ENCODE results near the gene FKBP1B. TPM values are rescaled to one million over a fixed set of nuclear protein-coding genes. Genes with fewer than 3 reads are reported as not detected.
"Not testable (repeated sequence)": the region's sequence is repeated elsewhere in the genome, so short reads cannot be mapped to it uniquely, and the experiment has no call there.

FKBP1B gene
- total RNA-seq (2014; rRNA removed; shearing (Covaris generic)), result 5.2 and 10.8 TPM in 2 replicates

DNA sequence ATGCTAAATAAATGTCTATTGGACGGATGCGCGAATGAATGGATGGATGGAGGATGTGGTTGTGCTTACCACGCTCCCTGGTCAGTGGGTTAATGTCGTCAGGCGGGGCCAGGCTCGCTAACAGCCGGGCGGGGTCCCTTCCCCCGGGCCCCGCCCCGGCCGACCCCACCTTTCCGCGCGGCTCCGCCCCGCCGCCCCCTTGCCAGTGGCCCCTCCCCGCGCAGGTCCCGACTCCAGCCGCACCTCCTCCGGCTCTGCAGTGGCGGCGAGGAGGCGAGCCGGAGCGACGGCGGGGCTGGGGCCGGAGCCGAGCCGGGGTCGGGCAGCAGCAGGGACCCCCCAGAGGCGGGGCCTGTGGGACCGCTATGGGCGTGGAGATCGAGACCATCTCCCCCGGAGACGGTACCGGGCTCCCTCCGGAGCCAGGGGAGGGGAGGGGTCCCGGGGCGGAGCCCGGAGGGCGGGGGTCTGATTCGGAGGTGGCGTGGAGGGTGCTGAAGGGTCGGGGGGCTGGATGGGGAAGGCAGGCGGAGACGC lies at the start of gene FKBP1B:
FKBP1B (plus strand) TSS at position 257 of the 537 bp plus-strand sequence; CDS start at position 366, 109 bp downstream.
- DNase-seq (ENCODE audit: low spot score), result peak; percentile 61

DNA sequence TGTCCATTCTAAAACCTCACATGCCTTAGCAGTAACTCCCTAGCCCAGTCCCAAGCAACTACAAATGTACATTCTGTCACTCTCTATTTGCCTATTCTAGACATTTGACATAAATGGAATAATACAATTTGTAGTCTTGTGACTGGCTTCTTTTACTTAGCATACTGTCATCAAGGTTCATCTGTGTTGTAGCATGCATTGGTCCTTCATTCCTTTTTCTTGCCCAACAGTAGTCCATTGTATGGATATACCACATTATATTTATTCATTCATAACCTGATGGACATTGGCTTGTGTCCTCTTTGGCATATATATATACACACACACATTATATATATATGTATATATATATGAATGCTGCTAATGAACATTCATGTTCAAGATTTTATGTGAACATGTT lies 41.8 kb upstream of the FKBP1B start:
- DNase-seq (ENCODE audit: low spot score), result no peak

DNA sequence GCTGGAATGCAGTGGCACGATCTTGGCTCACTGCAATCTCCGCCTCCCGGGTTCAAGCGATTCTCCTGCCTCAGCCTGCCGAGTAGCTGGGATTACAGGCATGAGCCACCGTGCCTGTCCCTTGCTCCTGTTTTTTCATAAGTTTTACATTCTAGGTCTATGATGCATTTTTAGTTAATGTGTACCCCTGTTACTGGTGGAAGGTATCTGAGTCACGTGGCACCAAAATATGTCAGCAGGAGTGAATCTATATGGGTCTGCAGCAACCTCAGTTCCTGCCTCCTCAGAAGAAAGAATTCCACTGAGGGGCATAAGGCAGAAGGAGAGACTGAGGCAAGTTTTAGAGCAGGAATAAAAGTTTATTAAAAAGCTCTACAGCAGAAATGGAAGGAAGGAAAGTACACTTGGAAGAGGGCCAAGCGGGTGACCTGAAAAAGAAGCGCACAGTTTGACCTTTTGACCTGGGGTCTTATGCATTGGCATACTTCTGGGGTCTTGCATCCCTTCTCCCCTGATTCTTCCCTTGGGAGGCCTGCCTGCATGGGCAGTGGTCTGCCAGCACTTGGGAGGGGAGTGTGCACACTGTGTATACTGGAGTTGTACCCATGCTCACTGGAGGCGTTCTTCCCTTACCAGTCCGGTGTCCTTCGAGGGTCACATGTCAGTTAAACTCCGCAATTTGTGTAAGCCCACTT lies 40.7 kb upstream of the FKBP1B start:
- DNase-seq (ENCODE audit: low spot score), result no peak

DNA sequence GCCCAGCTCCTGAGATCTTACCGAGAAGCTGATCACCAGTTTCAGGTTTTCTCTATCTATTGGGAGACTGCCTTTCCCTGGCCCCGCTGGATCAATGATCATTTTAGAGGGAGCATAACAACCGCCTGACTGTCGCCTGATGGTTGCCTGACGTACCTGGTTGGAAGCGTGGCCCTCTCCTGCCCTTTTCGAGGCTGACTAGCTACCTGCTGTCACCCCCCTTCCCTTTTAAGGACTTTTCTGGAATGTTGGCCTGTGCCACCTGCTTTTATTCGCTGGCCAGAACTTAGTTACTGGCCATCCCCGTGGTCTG lies 40.2 kb upstream of the FKBP1B start:
- DNase-seq (ENCODE audit: low spot score), result no peak

DNA sequence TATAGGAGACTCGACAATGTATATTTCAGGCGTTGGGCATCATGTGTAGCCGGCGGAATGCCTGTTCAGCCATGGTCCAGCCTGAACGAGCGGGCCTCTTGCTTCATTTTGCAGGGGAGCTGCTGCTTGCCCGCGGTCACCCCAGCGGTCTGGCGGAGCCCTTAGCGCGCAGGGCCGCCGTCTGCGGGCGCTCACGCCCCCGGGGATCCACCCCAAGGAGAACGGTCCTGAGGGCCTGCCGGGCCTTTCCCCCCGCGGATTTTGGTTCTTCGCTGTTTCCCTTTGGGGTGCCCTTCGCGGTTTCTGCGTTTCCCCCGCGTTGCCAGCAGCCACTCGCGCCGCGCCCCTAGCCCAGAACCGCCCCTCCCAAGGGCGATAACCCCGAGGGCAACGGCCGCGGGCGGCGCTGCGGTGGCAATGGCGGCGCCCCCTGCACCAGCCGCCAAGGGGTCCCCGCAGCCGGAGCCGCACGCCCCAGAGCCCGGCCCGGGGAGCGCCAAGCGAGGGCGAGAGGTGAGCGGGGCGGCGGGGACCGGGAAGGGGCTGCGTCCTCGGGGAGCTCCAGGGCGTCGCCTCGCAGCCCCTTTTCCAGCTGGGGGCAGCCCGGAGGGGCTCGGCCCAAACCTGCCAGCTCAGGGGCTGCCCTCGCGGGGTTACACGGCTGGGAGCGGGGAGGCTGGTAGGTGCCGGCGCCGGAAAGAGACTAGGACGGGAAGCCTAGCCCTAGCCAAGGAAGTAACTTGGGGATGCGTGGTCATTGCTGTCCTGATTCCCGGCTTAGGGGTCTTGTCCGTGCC lies 39.7 kb upstream of the FKBP1B start, which contains the start of gene MFSD2B:
MFSD2B (plus strand) TSS at position 406 of the 797 bp plus-strand sequence; CDS start at position 418, 12 bp downstream.
- DNase-seq (ENCODE audit: low spot score), result no peak

DNA sequence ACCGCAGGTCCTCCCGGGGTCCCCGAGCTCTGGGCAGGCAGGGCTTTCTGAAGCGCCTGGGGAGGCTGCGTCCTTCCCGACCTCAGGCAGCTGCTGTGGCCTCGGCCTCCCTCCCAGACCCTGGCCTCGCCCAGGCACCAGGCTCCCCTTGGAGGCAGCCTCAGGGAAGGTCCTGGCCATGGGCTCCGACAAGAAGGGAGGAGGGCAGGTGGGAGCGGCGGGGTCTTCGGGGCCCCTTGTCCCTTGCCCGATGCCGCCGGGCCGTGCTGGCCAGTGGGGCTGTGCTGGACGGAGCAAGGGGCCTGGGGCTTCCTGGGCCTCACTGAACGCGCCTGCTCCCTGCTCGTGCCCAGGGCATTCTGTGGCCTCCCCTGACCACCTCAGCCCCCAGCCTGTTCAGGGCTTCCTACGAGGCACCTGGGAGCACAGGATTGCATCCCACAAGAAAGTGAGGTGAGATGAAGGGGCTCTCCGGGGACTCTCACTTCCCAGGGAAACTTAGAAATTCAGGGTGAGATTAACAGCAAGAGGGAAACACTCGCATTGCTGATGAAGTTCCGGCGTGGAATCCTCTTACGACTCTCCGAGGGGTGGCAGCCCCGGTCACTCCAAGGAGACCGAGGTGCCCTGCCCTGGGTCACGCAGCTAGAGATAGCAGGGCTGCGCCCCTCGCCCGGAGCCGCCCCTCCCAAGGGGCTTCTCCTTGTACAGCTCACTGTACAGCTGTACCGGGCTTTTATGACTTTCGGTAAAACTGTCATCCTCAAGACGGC lies 38.9 kb upstream of the FKBP1B start:
- DNase-seq (ENCODE audit: low spot score), result no peak

DNA sequence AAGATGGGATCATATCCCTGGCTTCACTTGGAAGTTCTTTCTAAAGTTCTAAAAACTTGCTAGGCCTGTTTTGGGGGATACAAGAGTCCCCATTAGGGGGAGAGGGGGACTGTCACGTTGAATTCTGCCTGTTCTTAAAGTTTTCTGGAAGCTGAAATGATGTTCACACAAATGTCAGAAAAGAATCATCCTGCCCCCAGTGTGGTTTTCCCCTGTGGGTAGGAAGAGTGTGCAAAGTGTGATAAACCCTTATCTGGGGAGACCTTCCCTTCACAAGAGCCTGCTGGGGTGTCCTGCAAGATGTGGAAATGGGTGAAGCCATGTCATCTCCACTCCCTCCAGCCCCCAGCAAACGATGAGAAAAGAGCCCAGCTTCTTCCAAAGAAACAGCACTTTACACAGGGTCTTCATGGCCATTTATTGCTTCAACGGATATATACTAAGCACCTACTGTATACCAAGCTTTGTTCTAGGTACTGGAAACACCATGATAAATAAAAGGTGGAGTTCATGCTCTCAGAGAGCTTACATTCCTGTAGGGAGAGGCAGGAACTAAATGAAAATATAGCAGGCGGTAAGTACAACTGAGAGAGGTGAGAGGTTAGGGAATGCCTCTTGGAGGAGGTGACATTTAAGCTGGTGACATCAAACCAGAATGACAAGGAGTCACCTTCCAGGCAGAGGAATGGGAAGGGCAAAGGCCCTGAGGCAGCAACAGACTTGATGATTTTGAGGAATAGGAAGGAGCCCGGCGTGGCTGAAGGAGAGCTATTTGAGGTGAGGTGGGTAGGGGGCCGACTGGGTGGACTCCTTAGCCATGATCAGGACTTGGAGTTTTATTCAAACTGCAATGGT lies 38.1 kb upstream of the FKBP1B start:
- DNase-seq (ENCODE audit: low spot score), result no peak

DNA sequence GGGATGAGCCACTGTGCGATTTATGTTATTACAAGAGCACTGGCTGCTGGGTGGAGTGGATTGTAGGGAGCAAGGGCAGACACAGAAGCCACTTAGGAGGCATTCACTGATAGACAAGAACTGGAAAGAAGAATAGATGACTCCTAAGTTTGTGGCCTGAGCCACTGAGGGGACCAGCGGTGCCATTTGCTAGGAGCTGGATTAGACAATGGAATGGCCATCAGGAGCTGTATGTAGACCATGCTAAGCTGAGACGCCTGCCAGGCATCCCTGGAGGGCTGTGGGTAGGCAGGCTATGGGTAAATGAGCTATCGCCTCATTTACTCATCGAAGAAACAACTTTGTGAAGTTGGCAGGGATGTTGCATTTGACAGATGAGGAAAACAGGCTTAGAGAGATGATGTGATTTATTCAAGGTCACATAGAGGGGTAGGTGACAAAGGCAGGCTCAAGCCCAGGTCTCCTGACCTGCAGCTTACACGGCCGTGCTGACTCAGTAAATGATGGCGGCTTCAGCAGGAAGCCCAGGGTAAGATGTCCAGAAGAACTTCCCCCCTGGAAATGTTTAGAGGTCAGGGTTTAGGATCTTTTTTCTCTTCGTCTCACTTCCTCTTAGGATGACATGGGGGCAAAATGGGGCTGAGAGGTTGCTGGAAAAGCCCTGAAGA lies 36.9 kb upstream of the FKBP1B start:
- DNase-seq (ENCODE audit: low spot score), result no peak

DNA sequence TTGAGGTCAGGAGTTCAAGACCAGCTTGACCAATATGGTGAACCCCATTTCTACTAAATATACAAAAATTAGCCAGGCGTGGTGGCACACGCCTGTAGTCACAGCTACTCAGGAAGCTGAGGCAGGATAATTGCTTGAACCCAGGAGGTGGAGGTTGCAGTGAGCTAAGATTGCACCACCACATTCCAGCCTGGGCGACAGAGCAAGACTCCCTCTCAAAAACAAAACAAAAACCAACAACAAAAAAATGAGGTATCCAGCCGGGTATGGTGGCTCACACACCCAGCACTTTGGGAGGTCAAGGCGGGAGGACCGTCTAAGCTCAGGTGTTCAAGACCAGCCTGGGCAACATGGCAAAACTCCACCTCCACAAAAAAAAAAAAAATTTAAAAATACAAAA lies 34.6 kb upstream of the FKBP1B start:
- not testable (repeated sequence) for DNase-seq (ENCODE audit: low spot score)

DNA sequence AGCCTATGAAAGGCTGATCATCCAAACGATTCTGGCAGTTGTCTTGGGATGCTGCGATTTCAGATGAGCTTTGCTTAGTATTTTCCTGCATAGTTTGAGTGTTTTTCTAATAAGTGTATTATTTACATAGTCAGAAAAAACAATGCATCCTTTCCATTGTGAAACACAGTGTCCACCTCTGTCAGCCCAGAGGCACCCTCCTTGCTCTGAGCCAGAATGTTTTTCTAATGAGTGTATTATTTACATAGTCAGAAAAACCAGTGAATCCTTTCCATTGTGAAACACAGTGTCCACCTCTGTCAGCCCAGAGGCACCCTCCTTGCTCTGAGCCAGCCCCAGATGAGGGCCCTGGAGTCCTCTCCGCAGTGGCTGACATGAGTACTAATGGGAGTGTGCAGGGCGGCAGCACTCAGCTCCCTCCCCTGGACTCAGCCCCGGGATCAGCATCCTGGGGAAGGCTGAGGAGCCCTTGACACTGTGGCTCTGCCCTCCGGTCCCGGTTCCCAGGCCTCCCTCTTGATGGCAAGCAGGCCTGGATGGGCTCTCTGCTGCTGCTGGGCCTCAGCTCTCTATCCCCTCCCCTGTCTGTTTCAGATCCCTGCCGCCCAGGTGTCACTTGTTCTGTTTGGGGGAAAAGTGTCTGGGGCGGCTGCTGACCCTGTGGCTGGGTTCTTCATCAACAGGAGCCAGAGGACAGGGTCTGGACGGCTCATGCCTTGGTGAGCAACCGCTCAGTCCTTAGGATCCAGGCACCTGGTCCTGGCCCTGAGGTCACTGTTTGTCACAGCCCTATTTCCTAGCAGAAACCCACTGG lies 33.8 kb upstream of the FKBP1B start:
- peak; percentile 93 for DNase-seq (ENCODE audit: low spot score)

DNA sequence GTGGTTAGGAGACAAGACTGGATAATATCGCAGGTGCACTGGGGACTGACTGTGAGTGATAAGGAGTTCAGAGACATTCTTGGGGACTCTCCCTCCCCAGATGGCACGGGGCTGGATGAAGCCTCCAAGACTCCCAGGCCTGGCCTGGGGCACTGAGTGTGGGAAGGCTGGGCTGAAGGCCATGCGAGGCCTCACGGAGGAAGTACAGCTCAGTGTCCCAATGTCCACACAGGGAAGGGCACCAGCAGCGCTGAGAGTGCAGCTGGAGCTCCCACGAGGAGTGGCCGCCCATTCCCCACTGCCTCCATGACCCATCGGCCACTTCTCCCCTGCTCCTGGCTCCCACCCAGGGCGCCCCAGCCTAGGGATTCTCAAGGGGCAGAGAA lies 33.2 kb upstream of the FKBP1B start:
- no peak for DNase-seq (ENCODE audit: low spot score)

DNA sequence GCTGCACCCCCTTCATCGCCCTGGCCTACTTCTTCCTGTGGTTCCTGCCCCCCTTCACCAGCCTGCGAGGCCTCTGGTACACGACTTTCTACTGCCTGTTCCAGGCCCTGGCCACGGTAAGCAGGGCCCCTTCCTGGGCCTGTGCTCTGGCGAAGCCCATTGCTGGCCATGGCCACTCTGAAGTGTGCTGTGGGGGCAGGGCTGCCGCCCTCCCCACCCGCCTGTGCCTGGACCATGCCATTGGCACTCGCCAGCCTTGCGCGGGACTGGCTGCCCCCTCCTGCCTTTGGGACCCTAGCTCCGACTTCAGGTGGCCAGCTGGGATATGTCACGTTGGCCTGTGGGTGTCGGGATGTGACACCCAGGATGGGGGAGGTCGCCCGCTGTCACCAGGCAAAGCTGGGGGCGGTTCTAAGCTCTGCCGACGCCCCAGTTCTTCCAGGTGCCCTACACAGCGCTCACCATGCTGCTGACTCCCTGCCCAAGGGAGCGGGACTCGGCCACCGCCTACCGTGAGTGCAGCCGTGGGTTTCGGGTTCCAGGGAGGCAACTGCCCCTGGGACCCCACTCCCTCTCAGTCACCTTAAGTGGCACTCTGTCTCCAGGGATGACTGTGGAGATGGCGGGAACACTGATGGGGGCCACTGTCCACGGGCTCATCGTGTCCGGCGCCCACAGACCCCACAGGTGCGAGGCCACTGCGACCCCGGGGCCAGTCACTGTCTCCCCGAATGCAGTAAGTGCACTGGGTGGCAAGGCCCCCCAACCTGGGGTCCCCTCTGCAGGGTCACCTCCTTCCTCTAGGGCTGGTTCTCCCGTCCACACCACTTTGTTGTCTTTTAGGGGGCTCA lies 32.5 kb upstream of the FKBP1B start:
- DNase-seq (ENCODE audit: low spot score), result no peak

DNA sequence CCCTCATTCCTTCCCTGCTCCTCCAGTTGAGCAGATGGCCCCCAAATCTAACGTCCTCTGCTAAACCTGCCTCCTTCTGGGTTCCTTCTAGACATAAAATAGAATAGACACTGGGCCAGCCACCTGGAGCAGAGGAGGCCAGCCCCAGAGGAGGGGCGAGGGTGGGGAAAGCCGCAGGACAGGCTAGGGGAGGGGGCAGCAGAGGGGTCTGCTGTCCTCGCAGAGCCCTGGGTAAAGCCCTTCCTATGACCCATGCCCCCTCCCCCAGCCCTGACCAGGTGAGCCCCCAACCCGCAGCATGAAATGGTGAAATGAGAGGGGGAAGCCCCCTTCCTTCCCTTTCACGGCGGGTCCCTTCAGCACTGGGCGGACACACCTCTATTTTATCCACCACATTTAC lies 31.8 kb upstream of the FKBP1B start:
- DNase-seq (ENCODE audit: low spot score), result no peak

DNA sequence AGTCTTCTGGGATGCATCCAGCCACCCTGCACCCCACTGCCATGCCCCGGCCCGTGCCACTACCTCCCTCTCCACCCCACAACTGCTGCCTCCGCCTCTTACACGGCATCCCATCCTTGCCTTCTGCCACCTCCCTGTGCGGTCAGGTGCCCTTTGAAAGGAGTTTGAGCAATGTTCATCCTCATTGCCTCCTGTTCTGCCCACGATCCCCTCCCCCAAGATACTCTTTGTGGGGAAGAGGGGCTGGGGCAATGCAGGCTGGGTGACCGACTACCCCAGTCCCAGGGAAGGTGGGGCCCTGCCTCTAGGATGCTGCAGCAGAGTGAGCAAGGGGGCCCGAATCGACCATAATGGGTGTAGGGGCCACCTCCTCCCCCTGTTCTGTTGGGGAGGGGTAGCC lies 31.3 kb upstream of the FKBP1B start:
- DNase-seq (ENCODE audit: low spot score), result no peak

DNA sequence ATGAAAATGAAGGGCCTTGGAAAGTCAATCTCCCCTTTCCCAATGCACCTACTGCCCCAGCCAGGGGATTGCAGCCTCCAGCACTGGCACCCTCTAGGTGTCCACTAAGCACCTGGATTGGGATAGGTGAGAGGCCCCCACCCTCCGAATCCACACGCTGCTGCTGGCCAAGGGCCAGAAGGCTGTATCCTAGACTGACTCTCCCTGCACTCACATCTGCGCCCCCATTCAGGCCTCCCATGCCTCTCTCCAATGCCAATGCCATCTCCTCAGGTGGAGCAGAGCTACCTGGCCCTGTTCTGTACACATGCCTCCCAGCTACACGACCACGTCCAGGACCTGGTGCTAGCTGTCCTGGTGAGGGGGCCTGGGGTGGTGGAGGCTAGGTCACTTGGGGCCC lies 29.8 kb upstream of the FKBP1B start:
- DNase-seq (ENCODE audit: low spot score), result no peak

DNA sequence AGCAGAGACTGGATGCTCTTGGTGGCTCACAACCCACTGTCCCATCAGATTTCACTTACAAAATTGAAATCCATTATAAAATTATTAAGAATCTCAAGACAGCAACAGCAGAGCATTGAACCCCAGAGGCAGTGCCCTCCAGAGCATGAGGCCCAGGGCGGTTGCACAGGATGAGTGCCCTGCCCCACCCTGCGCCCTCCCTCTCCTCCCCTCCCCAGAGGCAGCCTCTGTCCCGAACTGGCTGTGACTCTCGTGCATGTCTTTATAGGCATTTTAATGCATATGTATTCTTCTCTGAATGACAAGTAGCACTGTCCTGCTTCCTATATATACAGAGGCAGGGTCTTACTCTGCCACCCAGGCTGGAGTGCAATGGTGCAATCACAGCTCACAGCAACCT lies 29.3 kb upstream of the FKBP1B start:
- DNase-seq (ENCODE audit: low spot score), result no peak

DNA sequence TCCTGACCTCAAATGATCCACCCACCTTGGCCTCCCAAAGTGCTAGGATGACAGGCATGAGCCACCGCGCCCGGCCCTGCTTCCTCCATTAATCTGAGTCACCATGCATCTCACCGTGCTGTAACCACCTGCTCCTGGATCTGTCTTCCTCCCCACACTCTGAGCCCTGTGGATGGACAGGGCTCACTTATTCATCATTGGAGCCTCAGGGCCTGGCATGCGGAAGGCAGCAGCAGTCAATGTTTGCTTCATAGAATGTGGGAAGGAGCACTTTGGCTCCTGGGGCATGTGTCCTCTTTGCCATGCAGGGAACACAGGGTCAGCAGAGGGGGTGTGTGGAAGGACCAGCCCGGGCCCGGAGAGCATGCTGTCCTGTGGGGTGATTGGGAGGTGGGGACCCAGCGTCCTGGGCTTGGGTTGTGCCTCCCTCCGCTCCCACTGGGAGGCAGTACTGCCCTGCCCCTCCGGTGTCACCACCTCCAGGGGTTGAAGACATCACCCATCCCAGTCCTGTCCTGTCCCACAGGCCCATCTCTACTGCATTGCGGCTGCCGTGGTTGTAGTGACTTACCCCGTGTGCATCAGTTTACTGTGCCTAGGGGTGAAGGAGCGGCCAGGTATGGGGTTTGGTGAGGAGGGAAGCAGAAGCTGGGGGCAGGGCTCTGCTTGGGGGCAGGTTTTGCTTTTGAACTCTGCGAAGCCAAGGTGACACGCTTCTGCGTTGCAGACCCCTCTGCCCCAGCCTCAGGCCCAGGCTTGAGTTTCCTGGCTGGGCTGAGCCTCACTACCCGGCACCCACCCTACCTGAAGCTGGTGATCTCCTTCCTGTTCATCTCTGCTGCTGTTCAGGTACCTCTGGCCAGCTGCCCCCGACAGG lies 28.2 kb upstream of the FKBP1B start:
- peak; percentile 34 for DNase-seq (ENCODE audit: low spot score)

Measured in A172 (cell line).